Measurements from ENCODE around the gene ATG9B. TPM values are rescaled to one million over a fixed set of nuclear protein-coding genes. Genes with fewer than 3 reads are reported as not detected.

The ATG9B gene
- polyA plus RNA-seq, 1 experiment = 0.15 TPM

GRCh38 chr7:150997817-150998216 is 26.5 kb downstream of the ATG9B start:
- TF ChIP-seq CTCF (IDR thresholded peaks at IDR 0.05; ENCODE audit: insufficient read depth, low read depth, low read length) = no peak
- CTCF ChIA-PET = interaction anchor here (1.2 to 1.6 kb wide), 2 partner anchors 12 to 15 kb away, joined by 3 to 6 read pairs; no protein-coding TSS in a partner anchor
- H3K4me3 ChIP-seq (ENCODE audit: low read depth, low read length) = no peak overlapping the region
- H3K36me3 ChIP-seq (ENCODE audit: control insufficient read depth, insufficient read depth, low read length) = no peaks in the 10 kb centered on the region
- DNase-seq (ENCODE audit: low read depth) = no peak
- no peaks in the 10 kb centered on the region; the same call in none of the 2 replicates for H3K27me3 ChIP-seq (ENCODE audit: control insufficient read depth, insufficient read depth, low read length)
- POLR2A ChIA-PET = no interaction called here

- no peak for TF ChIP-seq CTCF (IDR thresholded peaks at IDR 0.05; ENCODE audit: insufficient read depth, low read depth, low read length)
- Histone ChIP-seq H3K4me3 (ENCODE audit: low read depth, low read length) (no peak overlapping the region), H3K27me3 (ENCODE audit: control insufficient read depth, insufficient read depth, low read length) (no peaks in the 10 kb centered on the region; the same call in none of the 2 replicates), H3K36me3 (ENCODE audit: control insufficient read depth, insufficient read depth, low read length) (no peaks in the 10 kb centered on the region)
- CTCF ChIA-PET = interaction anchor here (1.2 to 1.6 kb wide), 2 partner anchors 11 to 15 kb away, joined by 3 to 6 read pairs; no protein-coding TSS in a partner anchor
- no peak for DNase-seq (ENCODE audit: low read depth)
- POLR2A ChIA-PET = no interaction called here
Observed at GRCh38 chr7:150997075-150997511, 27.2 kb downstream of the ATG9B start.

- CTCF ChIA-PET = interaction anchor here (1.2 to 1.6 kb wide), 2 partner anchors 11 to 16 kb away, joined by 3 to 6 read pairs; no protein-coding TSS in a partner anchor
- TF ChIP-seq CTCF (IDR thresholded peaks at IDR 0.05; ENCODE audit: insufficient read depth, low read depth, low read length) = no peak
- H3K4me3 ChIP-seq (ENCODE audit: low read depth, low read length) = no peak overlapping the region
- no peak for DNase-seq (ENCODE audit: low read depth)
- no peaks in the 10 kb centered on the region for H3K36me3 ChIP-seq (ENCODE audit: control insufficient read depth, insufficient read depth, low read length)
- no peaks in the 10 kb centered on the region; the same call in none of the 2 replicates for H3K27me3 ChIP-seq (ENCODE audit: control insufficient read depth, insufficient read depth, low read length)
- POLR2A ChIA-PET = no interaction called here
Observed at GRCh38 chr7:150996376-150997074, 27.8 kb downstream of the ATG9B start.

GRCh38 chr7:150994838-150995510 is 29.3 kb downstream of the ATG9B start:
- H3K4me3 ChIP-seq (ENCODE audit: low read depth, low read length) = no peak overlapping the region
- POLR2A ChIA-PET = no interaction called here
- H3K36me3 ChIP-seq (ENCODE audit: control insufficient read depth, insufficient read depth, low read length) = no peaks in the 10 kb centered on the region
- no peak for TF ChIP-seq CTCF (IDR thresholded peaks at IDR 0.05; ENCODE audit: insufficient read depth, low read depth, low read length)
- H3K27me3 ChIP-seq (ENCODE audit: control insufficient read depth, insufficient read depth, low read length) = no peaks in the 10 kb centered on the region; the same call in 1 of the 2 replicates
- no peak for DNase-seq (ENCODE audit: low read depth)
- CTCF ChIA-PET = interaction anchor here (0.9 to 1.9 kb wide), 4 partner anchors 9 to 129 kb away, joined by 3 to 11 read pairs (median 5); no protein-coding TSS in a partner anchor

All from BJ (cell line).